Stimulated activated naive CD4-positive, alpha-beta T cell treated with Interleukin-2 at 50 U/mL for 16 hours (primary cell): Measurements from ENCODE around the gene DYRK1B.
"Not testable (repeated sequence)": the region's sequence is repeated elsewhere in the genome, so short reads cannot be mapped to it uniquely, and the experiment has no call there.

Source experiments
- DNase-seq: peaks from one replicate; lab custom pipeline; 2025; lab: John Stamatoyannopoulos, UW

The DYRK1B gene

DNA sequence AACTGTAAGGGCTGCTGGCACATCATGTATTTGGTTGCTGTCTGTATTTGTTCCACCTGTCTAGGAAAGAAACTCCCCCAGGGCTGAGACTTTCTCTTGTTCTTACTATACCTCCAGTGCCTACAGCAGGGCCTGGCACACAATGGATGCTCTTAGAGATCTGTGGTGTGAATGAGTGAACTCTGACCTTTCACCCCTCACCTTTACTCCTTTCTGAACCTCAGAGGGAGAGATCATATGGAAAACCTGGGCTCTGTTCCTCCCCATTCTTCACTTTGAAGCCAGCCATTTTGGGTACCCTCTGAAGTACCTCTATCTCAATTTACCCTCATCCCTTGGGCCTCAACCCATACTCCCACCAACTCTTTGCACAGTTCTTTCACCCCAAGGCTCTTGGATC is 3.1 kb downstream of the DYRK1B start:
- no peak for DNase-seq

- DNase-seq, result no peak
Observed at GRCh38 chr19:39830406-39830805, 3.6 kb downstream of the DYRK1B start.

- DNase-seq, result no peak
Observed at GRCh38 chr19:39829702-39830275, 4.2 kb downstream of the DYRK1B start.

DNA sequence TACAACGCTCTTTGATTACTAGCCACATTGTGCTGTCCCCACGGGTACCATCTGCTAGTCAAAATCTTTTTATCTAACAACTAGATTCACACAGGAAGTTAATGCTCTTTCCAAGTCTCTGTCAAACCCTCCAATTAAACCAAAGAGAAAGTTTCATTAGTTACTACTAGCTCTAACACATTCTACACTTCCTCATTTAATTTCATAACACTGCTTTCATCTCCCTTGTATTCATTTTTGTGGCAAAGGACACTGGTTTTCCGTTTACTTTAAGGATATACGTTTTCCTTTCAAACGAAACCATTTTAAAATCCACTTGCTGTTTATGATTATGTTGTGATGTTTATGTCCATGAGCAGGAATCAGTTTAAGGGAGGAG is 5.3 kb downstream of the DYRK1B start:
- no peak for DNase-seq

GRCh38 chr19:39828015-39828653 is 5.8 kb downstream of the DYRK1B start:
- DNase-seq, result no peak

- DNase-seq, result no peak
Observed at GRCh38 chr19:39827216-39827615, 6.7 kb downstream of the DYRK1B start.

- DNase-seq, result no peak
Observed at GRCh38 chr19:39826311-39826945, 7.5 kb downstream of the DYRK1B start.

DNA sequence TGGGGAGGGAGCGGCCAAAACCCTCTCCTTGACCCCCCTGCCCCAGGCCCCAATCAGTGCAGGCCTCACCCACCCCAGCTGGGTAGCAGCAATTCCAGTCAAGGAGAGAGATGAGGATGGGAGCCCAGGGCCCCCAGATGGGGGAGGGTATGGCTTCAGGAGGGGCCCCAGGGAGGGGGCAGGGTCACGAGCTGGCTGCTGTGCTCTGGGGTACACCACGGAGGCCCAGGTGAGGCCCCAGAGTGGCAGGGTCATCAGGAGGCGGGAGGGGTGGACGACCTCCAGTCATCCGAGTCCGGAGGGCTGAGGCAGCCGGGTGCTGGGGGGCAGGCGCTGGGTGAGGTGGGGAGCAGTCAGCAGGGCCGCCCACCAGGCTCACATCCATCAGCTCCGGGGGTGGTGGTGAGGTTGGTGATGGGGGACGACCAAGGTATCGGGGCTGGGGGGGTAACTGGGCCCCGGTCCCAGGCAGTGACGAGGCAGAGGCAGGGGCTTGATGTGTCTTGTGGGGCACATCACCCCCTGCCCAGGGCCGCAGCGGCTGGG is 8.4 kb downstream of the DYRK1B start:
- no peak for DNase-seq

DNA sequence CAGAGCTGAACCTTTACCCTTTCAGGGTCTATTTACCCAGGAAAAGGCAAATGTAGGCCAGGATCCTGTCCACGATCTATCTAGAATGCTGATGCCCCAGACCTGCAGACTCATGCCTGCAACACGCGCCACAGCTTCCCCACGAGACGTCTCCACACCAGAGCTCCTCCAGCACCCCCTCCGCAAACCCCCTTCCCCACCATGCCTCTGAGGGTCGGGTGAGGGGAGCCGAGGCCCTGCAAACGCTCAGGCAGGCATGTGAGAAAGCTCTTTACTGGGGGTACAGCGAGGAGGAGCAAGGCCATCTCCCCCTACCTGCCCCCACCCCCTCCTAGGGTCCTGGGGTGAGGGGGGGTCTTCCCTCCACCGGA is 8.9 kb downstream of the DYRK1B start:
- DNase-seq, result no peak

- DNase-seq, result peak; percentile 89
Observed at GRCh38 chr19:39824143-39825092, 9.5 kb downstream of the DYRK1B start.

GRCh38 chr19:39823686-39824085 is 10.3 kb downstream of the DYRK1B start:
- no peak for DNase-seq

GRCh38 chr19:39820696-39821095 is 13.3 kb downstream of the DYRK1B start:
- no peak for DNase-seq

- DNase-seq, result no peak
Observed at GRCh38 chr19:39819786-39820185, 14.2 kb downstream of the DYRK1B start.

DNA sequence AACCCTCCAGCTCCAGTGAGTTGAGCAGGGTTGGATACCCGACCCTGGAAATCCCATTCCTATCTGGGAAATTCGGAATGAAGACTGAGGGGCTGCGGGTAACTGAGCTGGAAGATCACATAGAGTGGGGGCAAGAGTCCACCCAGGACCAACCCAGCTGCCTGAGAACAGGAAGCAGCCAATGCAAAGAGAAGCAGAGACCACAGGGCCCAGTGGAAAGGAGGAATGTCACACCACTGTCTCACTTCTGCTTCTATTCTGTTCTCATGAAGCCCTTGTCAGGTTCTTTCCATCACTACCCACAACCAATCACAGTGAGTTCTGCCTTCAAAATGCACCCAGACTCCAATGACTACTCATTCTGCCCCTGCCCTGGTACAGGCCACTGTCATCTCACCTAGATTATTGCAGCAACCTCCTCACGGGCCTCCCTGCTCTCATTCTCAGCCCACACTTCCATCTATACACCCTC is 15.3 kb downstream of the DYRK1B start:
- DNase-seq, result no peak

DNA sequence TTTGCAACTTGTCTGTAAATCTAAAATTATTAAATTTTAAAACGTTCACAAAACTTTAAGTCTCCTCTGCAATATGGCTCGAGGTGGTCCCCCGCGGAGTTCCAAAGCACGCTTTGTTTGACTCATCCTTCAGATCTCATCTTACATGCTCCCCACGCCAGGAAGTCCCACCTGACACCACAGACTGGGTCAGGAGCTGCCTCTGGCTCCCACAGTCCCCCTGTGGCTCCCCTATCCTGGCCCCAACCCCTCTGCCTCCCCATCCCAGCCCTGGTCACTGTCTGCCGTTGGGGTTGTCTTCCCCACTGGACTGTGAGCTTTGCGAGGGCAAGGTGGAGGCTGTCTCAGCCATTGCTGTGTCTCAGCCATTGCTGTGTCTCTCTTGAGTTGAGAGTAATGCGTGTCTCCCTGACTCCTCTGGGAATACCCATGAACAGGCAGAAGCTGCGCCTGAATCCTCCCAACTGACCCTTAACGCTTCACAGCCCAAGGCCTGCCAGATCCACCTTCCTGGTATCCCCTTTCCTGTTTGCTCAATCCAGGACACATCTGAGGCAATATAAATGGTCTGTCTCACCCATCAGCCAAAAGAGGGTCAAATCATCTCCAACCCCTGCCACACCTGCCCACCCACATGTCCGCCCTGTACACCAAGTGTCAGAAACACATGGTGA is 15.9 kb downstream of the DYRK1B start:
- no peak for DNase-seq

GRCh38 chr19:39816287-39817048 is 17.5 kb downstream of the DYRK1B start:
- no peak for DNase-seq

DNA sequence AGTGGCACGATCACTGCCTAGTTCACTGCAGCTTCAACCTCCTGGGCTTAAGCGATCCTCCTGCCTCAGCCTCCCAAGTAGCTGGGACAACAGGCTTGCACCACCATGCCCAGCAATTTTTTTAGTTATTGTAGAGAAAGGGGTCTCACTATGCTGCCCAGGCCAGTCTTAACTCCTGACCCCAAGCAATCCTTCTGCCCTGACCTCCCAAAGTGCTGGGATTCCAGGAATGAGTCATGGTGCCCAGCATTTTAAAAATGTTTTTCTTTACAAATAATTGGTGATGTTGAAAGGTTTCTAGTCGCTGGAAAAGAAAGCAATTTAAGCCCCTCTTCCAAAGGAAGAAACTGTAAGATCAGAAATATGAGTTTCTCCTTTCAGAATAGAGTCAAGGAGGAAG is 19.4 kb downstream of the DYRK1B start:
- no peak for DNase-seq

DNA sequence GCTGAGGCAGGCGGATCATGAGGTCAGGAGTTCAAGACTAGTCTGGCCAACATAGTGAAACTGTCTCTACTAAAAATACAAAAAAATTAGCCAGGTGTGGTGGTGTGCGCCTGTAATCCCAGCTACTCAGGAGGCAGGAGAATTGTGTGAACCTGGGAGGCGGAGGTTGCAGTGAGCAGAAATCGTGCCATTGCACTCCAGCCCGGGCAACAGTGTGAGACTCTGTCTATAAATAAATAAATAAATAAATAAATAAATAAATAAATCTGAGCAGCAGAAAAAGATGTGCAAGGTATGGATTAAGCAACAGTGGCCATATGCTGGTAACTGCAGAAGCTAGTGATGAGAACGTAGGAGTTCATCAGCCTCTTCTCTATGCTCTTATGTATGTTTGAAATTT is 19.9 kb downstream of the DYRK1B start:
- not testable (repeated sequence) for DNase-seq

DNA sequence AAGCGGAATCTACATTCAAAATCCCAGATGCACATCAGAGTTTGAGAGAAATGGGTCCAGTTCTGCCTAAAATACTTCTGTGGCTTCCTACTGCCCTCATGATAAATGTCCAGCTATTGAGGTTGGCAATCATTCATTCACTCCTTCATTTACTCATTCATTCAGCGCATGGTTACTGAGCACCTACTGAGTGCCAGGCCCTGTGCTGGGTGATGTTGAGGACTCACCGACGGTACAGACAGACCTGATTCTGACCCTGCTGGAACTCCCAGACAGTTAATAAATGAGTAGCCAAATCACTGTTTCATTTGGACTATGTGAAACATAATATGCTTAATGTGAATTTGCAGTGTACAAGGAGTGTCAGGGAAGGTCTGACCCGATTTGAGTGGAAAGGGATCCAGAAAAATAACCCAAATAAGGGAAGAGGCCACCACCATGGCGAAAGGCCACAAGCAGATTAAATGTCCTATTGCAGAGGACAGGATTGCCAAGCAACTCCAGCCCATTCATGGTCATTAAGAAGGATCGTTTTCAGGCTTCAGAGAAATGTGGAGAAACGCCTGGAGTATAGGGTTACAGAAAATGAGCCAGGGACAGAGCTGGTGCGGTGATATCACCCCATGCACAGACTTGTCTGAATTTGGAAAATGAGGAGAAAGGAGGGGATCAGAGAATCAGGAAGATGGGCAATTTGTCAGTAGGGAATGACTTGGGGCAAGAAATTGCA is 20.5 kb downstream of the DYRK1B start:
- DNase-seq, result no peak

DNA sequence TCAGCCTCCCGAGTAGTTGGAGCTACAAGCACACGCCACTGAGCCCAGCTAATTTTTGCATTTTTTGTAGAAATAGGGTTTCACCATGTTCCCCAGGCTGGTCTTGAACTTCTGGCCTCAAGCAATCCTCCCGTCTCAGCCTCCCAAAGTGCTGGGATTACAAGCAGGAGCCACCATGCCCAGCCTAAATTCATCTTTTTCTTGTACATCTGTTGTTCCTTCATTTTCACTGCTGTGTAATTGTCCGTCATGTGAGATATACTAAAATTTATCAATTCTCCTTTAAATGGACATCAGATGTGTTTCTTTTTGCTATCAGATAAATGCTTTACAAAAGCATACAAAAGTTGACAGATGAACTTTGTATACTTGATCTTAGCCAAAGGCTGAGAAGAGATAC is 22.9 kb downstream of the DYRK1B start:
- no peak for DNase-seq
